NT2/D1 (cell line): ENCODE data around the gene PKNOX2.

Experiments used
- SUZ12 ChIP-seq: IDR thresholded peaks from 2 replicates; pipeline ENCODE4 v1.6.1; 2011; ENCODE audit not compliant: insufficient read length, insufficient read depth; ENCODE audit errors: extremely low read depth
- ZNF274 ChIP-seq: IDR thresholded peaks from 2 replicates; pipeline ENCODE4 v1.6.1; 2011; ENCODE audit warnings: mild to moderate bottlenecking, low read depth, low read length

DNA sequence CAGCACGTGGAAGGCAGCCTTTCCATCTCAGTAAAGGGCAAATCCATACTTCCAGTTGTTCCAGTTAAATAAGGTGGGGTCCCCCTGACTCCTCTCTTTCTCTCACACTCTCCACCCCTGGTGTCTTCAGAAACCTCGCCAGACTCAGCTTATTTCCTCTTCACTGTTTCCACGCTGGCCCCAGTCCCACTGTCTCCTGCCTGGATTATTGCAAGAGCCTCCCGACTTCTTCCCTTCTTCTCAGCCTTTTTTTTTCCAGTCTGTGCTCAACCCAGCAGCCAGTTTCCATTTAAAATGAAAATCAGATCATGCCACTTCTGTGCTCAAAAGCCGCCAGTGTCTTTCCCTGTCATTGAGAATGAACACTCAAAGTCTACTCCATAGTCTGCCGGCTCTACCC, 131.4 kb downstream of the PKNOX2 start:
- TF ChIP-seq ZNF274 (no peak), SUZ12 (no peak)
